Hepatocyte (in vitro differentiated cells): ENCODE measurements around the gene TBKBP1. TPM values are rescaled to one million over a fixed set of nuclear protein-coding genes. Genes with fewer than 3 reads are reported as not detected.

Experiments used
- DNase-seq: peaks from one replicate; pipeline ENCODE4 v3.0.0-alpha.2; 2016; ENCODE audit warnings: low spot score
- H2AFZ ChIP-seq: fragments of 200-600 bp; sonication (generic); 2 replicates; pipeline ENCODE4 v1.6.0; 2016; ENCODE audit warnings: antibody characterized with exemption, mild to moderate bottlenecking
- H3K27ac ChIP-seq: fragments of 200-600 bp; sonication (generic); 2 replicates; pipeline ENCODE4 v1.5.1; 2016; ENCODE audit warnings: mild to moderate bottlenecking
- H3K27me3 ChIP-seq: fragments of 200-600 bp; sonication (generic); 2 replicates; pipeline ENCODE4 v1.6.1; 2016
- H3K36me3 ChIP-seq: fragments of 200-600 bp; sonication (generic); replicated peaks from 2 replicates; pipeline ENCODE4 v1.5.1; 2016; ENCODE audit warnings: low read depth; ENCODE audit not compliant: insufficient read depth
- H3K4me1 ChIP-seq: fragments of 200-600 bp; sonication (generic); 2 replicates; pipeline ENCODE4 v1.5.1; 2016; ENCODE audit warnings: mild to moderate bottlenecking, moderate library complexity; ENCODE audit not compliant: insufficient read depth
- H3K4me2 ChIP-seq: fragments of 200-600 bp; sonication (generic); 2 replicates; pipeline ENCODE4 v1.6.0; 2016
- H3K4me3 ChIP-seq: fragments of 200-600 bp; sonication (generic); 2 replicates; pipeline ENCODE4 v1.5.1; 2016; ENCODE audit warnings: mild to moderate bottlenecking
- H3K79me2 ChIP-seq: fragments of 200-600 bp; sonication (generic); 2 replicates; pipeline ENCODE4 v1.6.0; 2017; ENCODE audit warnings: mild to moderate bottlenecking
- H3K9me2 ChIP-seq: fragments of 200-600 bp; sonication (generic); replicated peaks from 2 replicates; pipeline ENCODE4 v1.6.0; 2017; ENCODE audit warnings: mild to moderate bottlenecking; ENCODE audit not compliant: insufficient read depth
- H3K9me3 ChIP-seq: fragments of 200-600 bp; sonication (generic); 2 replicates; pipeline ENCODE4 v1.5.1; 2016; ENCODE audit warnings: low read depth, mild to moderate bottlenecking
- H4K20me1 ChIP-seq: fragments of 200-600 bp; sonication (generic); 2 replicates; pipeline ENCODE4 v1.6.0; 2016; ENCODE audit warnings: mild to moderate bottlenecking; ENCODE audit not compliant: insufficient read depth, poor library complexity, severe bottlenecking
- CTCF ChIP-seq: fragments of 200-600 bp; sonication (generic); IDR thresholded peaks from 2 replicates; pipeline ENCODE4 v1.5.1; 2016; ENCODE audit warnings: antibody characterized with exemption, mild to moderate bottlenecking; ENCODE audit not compliant: poor library complexity
- EZH2 ChIP-seq: fragments of 200-600 bp; sonication (generic); IDR thresholded peaks from 2 replicates; pipeline ENCODE4 v1.6.1; 2016; ENCODE audit warnings: antibody characterized with exemption, mild to moderate bottlenecking, borderline replicate concordance
- EZH2phosphoT487 ChIP-seq: fragments of 200-600 bp; sonication (generic); IDR thresholded peaks from one replicate; pipeline ENCODE4 v1.6.1; 2018; ENCODE audit warnings: antibody characterized with exemption, mild to moderate bottlenecking, low read depth, moderate library complexity; ENCODE audit not compliant: unreplicated experiment, severe bottlenecking
- WGBS: methylation state at CpG from one replicate; pipeline ENCODE4 v1.1.6; 2016; ENCODE audit warnings: low lambda C conversion rate; ENCODE audit errors: missing lambda C conversion rate; 5-methylcytosine and 5-hydroxymethylcytosine counted together
- polyA plus RNA-seq: library from polyadenylated mRNA; unstranded; fragments of >200 nt; fragmentation: Nextera tagmentation; extraction: Ambion mirVana; gene quantifications from 2 replicates; pipeline ENCODE4 v1.2.1, GENCODE V29; 2016
- total RNA-seq: library from RNA; depleted of rRNA; stranded (reverse); fragments of >200 nt; gene quantifications from 2 replicates; pipeline ENCODE4 v1.2.3, GENCODE V29; 2014

The TBKBP1 gene
- total and polyA plus RNA-seq, 2 experiments from 2014 or later, result 7.5 to 17.8 TPM

- no peak for DNase-seq
- 85% methylated on average over 12 of the region's 12 CpGs for WGBS
- no peak overlapping the region for H2AFZ ChIP-seq
- H3K9me2 ChIP-seq, result no peaks in the 10 kb centered on the region
- H3K9me3 ChIP-seq, result no peaks in the 10 kb centered on the region
- H3K27me3 ChIP-seq, result peaks cover 52% of the 10 kb centered on the region
- no peak overlapping the region for H3K4me2 ChIP-seq
- H3K4me3 ChIP-seq, result no peak overlapping the region
- no peaks in the 10 kb centered on the region for H3K36me3 ChIP-seq
- TF ChIP-seq EZH2phosphoT487 (no peak), CTCF (no peak), EZH2 (no peak)
- no peak overlapping the region for H3K27ac ChIP-seq
- no peaks in the 10 kb centered on the region for H3K4me1 ChIP-seq
- H3K79me2 ChIP-seq, result no peaks in the 10 kb centered on the region
- no peaks in the 10 kb centered on the region for H4K20me1 ChIP-seq
Measured at GRCh38 chr17:47726796-47727703, 33.1 kb downstream of the TBKBP1 start.

GRCh38 chr17:47727704-47728036 is 33.7 kb downstream of the TBKBP1 start:
- Histone ChIP-seq H3K27ac (no peak overlapping the region), H4K20me1 (no peaks in the 10 kb centered on the region), H3K4me1 (no peaks in the 10 kb centered on the region), H3K9me2 (no peaks in the 10 kb centered on the region), H2AFZ (no peak overlapping the region), H3K9me3 (no peaks in the 10 kb centered on the region), H3K36me3 (no peaks in the 10 kb centered on the region), H3K4me2 (no peak overlapping the region), H3K79me2 (no peaks in the 10 kb centered on the region), H3K27me3 (peaks cover 52% of the 10 kb centered on the region), H3K4me3 (no peak overlapping the region)
- 87% methylated on average over 9 of the region's 9 CpGs for WGBS
- TF ChIP-seq EZH2phosphoT487 (no peak), EZH2 (no peak), CTCF (no peak)
- no peak for DNase-seq

- H3K4me3 ChIP-seq, result no peak overlapping the region
- TF ChIP-seq EZH2 (no peak), EZH2phosphoT487 (no peak), CTCF (no peak)
- no peaks in the 10 kb centered on the region for H3K9me2 ChIP-seq
- H3K79me2 ChIP-seq, result no peaks in the 10 kb centered on the region
- peaks cover 55% of the 10 kb centered on the region for H3K27me3 ChIP-seq
- H2AFZ ChIP-seq, result no peak overlapping the region
- DNase-seq, result no peak
- WGBS, result 91% methylated on average over 4 of the region's 4 CpGs
- no peak overlapping the region for H3K27ac ChIP-seq
- H3K36me3 ChIP-seq, result no peaks in the 10 kb centered on the region
- H3K9me3 ChIP-seq, result no peaks in the 10 kb centered on the region
- H4K20me1 ChIP-seq, result no peaks in the 10 kb centered on the region
- no peak overlapping the region for H3K4me2 ChIP-seq
- H3K4me1 ChIP-seq, result no peaks in the 10 kb centered on the region
Measured at GRCh38 chr17:47728214-47728877, 34.4 kb downstream of the TBKBP1 start.
